22Rv1 (cell line): Measurements from ENCODE around the gene HOTAIR.
A peak's percentile ranks its signal among the peaks of the same experiment; 100 is the strongest.

ENCODE experiments used
- H3K27ac ChIP-seq: fragments of 450-650 bp; 2 replicates; pipeline ENCODE4 v1.5.1; 2017
- ZFX ChIP-seq: fragments of 450-650 bp; IDR thresholded peaks from 2 replicates; pipeline ENCODE4 v1.6.1; 2017; ENCODE audit warnings: antibody characterized with exemption, borderline replicate concordance
- TF ChIP-seq, protein P1 (sequence below): fragments of 450-650 bp; IDR thresholded peaks from 2 replicates; pipeline ENCODE4 v1.5.1; 2017; ENCODE audit warnings: mild to moderate bottlenecking

HOTAIR gene

DNA sequence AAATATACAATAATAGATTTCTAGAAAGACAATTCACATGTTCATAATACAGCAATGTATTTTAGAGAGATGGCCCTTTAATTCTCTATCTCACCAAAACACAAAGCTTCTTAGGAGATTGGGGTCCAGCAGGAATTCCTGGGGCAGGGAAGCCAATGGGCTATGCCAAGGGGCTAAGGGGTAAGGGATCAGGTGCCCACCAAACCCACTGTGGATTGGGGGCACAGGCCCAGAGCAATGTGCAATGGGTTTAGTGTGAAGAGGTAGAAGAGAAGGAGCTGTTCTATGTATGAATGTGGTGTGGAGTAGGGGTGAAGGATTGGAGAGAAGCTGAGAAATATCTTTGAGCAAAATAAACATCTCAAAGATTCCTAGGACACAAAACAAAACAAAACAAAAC is 33.6 kb downstream of the HOTAIR start:
- TF ChIP-seq, protein P1, sequence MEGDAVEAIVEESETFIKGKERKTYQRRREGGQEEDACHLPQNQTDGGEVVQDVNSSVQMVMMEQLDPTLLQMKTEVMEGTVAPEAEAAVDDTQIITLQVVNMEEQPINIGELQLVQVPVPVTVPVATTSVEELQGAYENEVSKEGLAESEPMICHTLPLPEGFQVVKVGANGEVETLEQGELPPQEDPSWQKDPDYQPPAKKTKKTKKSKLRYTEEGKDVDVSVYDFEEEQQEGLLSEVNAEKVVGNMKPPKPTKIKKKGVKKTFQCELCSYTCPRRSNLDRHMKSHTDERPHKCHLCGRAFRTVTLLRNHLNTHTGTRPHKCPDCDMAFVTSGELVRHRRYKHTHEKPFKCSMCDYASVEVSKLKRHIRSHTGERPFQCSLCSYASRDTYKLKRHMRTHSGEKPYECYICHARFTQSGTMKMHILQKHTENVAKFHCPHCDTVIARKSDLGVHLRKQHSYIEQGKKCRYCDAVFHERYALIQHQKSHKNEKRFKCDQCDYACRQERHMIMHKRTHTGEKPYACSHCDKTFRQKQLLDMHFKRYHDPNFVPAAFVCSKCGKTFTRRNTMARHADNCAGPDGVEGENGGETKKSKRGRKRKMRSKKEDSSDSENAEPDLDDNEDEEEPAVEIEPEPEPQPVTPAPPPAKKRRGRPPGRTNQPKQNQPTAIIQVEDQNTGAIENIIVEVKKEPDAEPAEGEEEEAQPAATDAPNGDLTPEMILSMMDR = no peak
- no peak for TF ChIP-seq ZFX
- no peak overlapping the region for H3K27ac ChIP-seq

DNA sequence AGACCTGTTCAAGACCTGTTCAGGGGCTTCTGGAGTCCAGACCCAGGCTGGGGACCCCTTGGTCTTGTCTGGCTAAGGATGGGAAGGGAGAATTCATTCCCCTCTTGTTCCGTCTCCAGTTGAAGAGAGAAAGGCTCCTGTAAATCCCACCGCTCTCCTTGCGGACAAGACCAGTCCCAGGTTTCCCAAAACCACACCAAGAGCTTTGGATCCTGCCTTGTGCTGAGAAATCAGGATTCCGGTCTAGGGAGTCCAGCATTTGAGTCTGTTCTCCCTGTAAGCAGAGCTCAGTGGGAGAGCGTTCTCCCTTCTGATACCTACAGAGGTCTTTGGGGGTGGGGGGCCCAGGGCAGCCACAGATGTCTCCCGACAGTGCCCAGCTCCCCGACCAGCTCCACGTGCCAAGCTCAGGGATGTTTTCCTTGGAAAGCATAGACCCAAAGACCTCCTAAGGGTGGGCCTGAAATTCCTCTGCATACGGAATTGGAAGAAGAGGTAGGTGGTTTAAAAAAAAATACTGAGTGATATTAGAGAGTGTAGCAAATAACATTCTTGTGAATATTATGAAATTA is 34.2 kb downstream of the HOTAIR start:
- TF ChIP-seq, protein P1 = no peak
- TF ChIP-seq ZFX = no peak
- H3K27ac ChIP-seq = no peak overlapping the region

DNA sequence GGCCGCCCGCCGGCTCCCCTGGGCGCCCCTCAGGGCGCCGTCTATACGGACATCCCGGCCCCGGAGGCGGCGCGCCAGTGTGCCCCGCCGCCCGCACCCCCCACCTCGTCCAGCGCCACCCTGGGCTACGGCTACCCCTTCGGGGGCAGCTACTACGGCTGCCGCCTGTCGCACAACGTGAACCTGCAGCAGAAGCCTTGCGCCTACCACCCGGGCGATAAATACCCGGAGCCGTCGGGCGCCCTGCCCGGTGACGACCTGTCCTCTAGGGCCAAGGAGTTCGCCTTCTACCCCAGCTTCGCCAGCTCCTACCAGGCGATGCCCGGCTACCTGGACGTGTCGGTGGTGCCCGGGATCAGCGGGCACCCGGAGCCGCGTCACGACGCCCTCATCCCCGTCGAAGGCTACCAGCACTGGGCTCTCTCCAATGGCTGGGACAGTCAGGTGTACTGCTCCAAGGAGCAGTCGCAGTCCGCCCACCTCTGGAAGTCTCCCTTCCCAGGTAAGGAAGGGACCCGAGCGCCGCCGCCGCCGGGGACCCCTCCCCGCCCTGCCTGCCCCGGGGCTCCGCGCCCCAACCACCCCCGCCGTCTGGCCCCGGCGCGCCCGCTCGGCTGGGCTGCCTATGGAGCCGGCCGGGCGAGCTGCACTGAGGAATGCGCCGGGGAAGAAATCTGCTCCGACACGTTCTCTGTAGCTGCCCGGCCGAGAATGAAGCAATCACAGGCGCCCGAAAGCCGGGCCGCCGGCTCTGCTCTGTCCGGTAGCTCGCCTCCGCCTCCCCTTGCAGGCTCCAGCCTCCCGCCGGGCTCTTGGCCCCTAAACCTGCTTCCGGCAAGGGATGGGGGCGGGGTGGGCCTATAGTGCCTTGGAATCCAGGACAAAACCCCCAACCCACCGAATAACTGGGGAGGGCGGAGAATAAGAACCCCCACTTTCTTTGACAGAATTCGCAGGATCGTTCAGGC is 35.3 kb downstream of the HOTAIR start:
- peak overlapping the region; percentile 61 for H3K27ac ChIP-seq
- TF ChIP-seq, protein P1 = no peak
- TF ChIP-seq ZFX = no peak

DNA sequence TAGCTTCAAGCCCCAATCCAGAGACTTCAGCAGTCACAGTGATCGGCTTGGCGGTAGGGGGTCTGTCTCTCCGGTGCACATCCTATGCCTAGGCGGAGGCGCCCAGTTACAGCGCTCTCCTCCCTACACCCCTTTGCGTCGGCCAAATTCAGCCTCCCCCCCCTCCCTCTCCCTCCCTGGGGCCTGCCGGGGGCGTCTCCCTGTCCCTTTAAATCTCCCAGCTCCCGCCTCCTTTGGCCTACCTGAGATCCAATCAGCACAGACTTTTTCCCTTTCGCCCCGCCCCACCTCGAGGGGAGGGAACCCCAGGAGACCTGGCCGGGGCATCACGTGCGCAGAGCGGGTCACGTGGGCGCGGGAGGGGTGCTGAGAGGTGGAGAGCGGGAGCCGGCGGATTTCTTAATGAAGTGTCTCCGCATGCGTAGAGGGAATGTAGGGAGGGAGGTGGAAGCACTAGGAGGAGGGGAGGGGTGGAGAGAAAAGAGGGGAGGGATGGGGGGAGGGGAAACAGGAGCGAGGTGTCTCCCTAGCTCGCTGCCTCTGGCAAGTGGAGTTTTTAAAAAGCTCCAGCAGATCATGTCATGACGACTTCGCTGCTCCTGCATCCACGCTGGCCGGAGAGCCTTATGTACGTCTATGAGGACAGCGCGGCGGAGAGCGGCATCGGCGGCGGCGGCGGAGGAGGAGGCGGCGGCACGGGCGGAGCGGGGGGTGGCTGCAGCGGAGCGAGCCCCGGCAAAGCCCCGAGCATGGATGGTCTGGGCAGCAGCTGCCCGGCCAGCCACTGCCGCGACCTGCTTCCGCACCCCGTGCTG is 36.2 kb downstream of the HOTAIR start, which contains the start of gene HOXC13:
HOXC13 (plus strand) TSS at position 506 of the 815 bp plus-strand sequence; CDS start at position 582, 76 bp downstream.
- peak within 1 kb of the TSS; percentile 61 for H3K27ac ChIP-seq
- TF ChIP-seq, protein P1 = no peak
- no peak for TF ChIP-seq ZFX

DNA sequence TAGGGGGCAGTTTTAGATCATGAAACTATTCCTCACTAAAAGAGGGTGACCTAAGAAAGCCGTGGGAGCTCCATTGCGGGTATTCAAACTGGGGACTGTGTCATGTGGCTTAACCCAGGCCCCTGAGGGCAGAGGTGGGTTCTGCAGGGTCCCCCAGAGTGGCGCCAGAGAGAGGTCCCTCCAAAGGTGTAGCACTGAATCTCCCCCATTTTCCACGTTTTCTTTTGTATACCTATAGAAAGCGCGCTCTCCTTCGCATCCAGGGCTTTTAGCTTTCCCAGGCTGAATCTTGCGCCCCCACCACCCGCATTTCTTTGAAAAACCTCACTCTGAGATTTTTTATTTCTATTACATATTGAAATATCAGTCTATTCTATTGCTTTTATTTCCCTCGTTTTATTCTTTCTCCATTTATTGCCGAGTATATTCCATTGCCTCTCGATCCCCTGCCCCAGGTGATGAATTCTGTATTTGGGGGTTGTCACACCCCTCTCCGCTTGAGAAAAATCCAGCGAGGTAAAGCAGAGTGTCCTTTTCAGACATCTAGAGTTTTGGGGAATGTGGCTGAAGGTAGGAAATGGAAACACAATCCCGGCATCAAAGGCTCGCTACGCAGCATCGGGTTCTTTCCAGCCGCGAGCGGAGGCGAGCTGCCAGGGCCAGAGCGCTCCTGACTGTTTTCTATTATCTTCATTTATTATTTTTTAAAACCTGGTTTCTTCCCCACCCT is 37.0 kb downstream of the HOTAIR start:
- peak overlapping the region; percentile 61 for H3K27ac ChIP-seq
- TF ChIP-seq ZFX = no peak
- TF ChIP-seq, protein P1 = no peak

DNA sequence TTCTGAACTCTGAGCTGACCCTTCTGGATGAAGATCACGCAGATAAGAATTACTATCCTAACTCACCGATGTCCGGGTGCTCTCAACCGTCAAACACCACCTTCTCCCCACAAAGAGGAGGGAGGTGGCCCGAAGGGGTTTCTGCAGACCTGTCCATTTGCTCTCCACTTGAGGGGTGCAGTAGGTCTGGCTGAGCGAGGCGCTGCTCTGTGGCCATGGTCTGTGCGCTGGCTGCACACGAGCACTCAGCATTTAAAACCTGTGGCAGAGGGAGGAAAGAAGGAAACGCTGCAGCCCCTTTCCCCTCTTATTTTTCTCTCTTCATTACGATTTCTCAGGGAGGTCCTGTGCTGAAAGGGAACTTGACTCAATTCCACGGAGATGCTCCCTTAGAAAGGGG is 37.7 kb downstream of the HOTAIR start:
- no peak overlapping the region for H3K27ac ChIP-seq
- TF ChIP-seq ZFX = no peak
- TF ChIP-seq, protein P1 = no peak
